Neural cell (in vitro differentiated cells): ENCODE results near the gene HARS1. TPM values are rescaled to one million over a fixed set of nuclear protein-coding genes. Genes with fewer than 3 reads are reported as not detected.
"Not testable (repeated sequence)": the region's sequence is repeated elsewhere in the genome, so short reads cannot be mapped to it uniquely, and the experiment has no call there.

Experiments
- H2AFZ ChIP-seq: fragments of 200-600, 300-800 bp; sonication (generic), shearing (Covaris generic); 2 replicates; pipeline ENCODE4 v1.6.0; 2014; ENCODE audit warnings: low read depth, mild to moderate bottlenecking, antibody characterized with exemption, low read length, moderate library complexity
- H3F3A ChIP-seq: fragments of 200-600 bp; shearing (Covaris generic); 2 replicates; pipeline ENCODE4 v1.6.1; 2016; ENCODE audit warnings: mild to moderate bottlenecking, moderate library complexity, mixed read lengths, antibody characterized with exemption, low read length; ENCODE audit not compliant: insufficient read depth, poor library complexity, severe bottlenecking
- H3K27ac ChIP-seq: fragments of 200-600, 300-800 bp; sonication (generic), shearing (Covaris generic); 2 replicates; pipeline ENCODE4 v1.5.1; 2014; ENCODE audit warnings: mild to moderate bottlenecking, low read length, moderate library complexity
- H3K27me3 ChIP-seq: fragments of 300-800, 200-600 bp; sonication (generic), shearing (Covaris generic); 2 replicates; pipeline ENCODE4 v1.6.0; 2014; ENCODE audit warnings: mild to moderate bottlenecking, low read depth, low read length, moderate library complexity; ENCODE audit not compliant: insufficient read depth
- H3K36me3 ChIP-seq: fragments of 300-800, 200-600 bp; sonication (generic), shearing (Covaris generic); 2 replicates; pipeline ENCODE4 v1.5.1; 2014; ENCODE audit warnings: mild to moderate bottlenecking, antibody characterized with exemption, low read length, moderate library complexity; ENCODE audit not compliant: insufficient read depth
- H3K4me2 ChIP-seq: fragments of 300-800, 200-600 bp; sonication (generic), shearing (Covaris generic); 2 replicates; pipeline ENCODE4 v1.6.0; 2014; ENCODE audit warnings: mild to moderate bottlenecking, low read length
- H3K4me3 ChIP-seq: fragments of 300-800, 200-600 bp; sonication (generic), shearing (Covaris generic); 2 replicates; pipeline ENCODE4 v1.5.1; 2014; ENCODE audit warnings: mild to moderate bottlenecking, low read length, moderate library complexity
- H3K79me2 ChIP-seq: fragments of 200-600 bp; shearing (Covaris generic); replicated peaks from 2 replicates; pipeline ENCODE4 v1.6.0; 2014; ENCODE audit warnings: mild to moderate bottlenecking, low read length, moderate library complexity; ENCODE audit not compliant: insufficient read depth
- H3K9ac ChIP-seq: fragments of 300-800, 200-600 bp; sonication (generic), shearing (Covaris generic); 2 replicates; pipeline ENCODE4 v1.6.1; 2016; ENCODE audit warnings: mild to moderate bottlenecking, low read length, mixed read lengths
- H3K9me2 ChIP-seq: fragments of 200-600 bp; shearing (Covaris generic); 2 replicates; pipeline ENCODE4 v1.6.1; 2016; ENCODE audit warnings: mild to moderate bottlenecking, low read length, mixed read lengths; ENCODE audit not compliant: insufficient read depth
- H3K9me3 ChIP-seq: fragments of 200-600, 300-800 bp; sonication (generic), shearing (Covaris generic); 2 replicates; pipeline ENCODE4 v1.6.1; 2016; ENCODE audit warnings: mild to moderate bottlenecking, mixed run types, low read length, moderate library complexity, mixed read lengths
- H4K20me1 ChIP-seq: fragments of 200-600 bp; shearing (Covaris generic); 2 replicates; pipeline ENCODE4 v1.6.1; 2016; ENCODE audit warnings: mild to moderate bottlenecking, mixed run types; ENCODE audit not compliant: insufficient read depth
- CTCF ChIP-seq: fragments of 450-650 bp; IDR thresholded peaks from 2 replicates; pipeline ENCODE4 v1.5.1; 2014; ENCODE audit warnings: antibody characterized with exemption, mild to moderate bottlenecking, moderate library complexity; ENCODE audit not compliant: poor library complexity, severe bottlenecking
- EP300 ChIP-seq: fragments of 450-650 bp; conservative IDR thresholded peaks from 2 replicates; pipeline ENCODE4 v1.6.1; 2014; ENCODE audit warnings: antibody characterized with exemption, mild to moderate bottlenecking, moderate library complexity; ENCODE audit not compliant: poor library complexity, severe bottlenecking
- EZH2 ChIP-seq: fragments of 200-600, 300-800 bp; shearing (Covaris generic), sonication (generic); IDR thresholded peaks from 2 replicates; pipeline ENCODE4 v1.6.1; 2014; ENCODE audit warnings: antibody characterized with exemption, low read length, borderline replicate concordance, mild to moderate bottlenecking; ENCODE audit not compliant: insufficient read depth, poor library complexity, severe bottlenecking
- MXI1 ChIP-seq: fragments of 450-650 bp; conservative IDR thresholded peaks from 2 replicates; pipeline ENCODE4 v1.6.1; 2014; ENCODE audit warnings: antibody characterized with exemption, mild to moderate bottlenecking; ENCODE audit not compliant: poor library complexity, severe bottlenecking
- POLR2AphosphoS5 ChIP-seq: IDR thresholded peaks from 2 replicates; pipeline ENCODE4 v1.6.1; 2012
- RAD21 ChIP-seq: fragments of 450-650 bp; conservative IDR thresholded peaks from 2 replicates; pipeline ENCODE4 v1.6.1; 2014; ENCODE audit warnings: antibody characterized with exemption, mild to moderate bottlenecking, moderate library complexity
- REST ChIP-seq: IDR thresholded peaks from 2 replicates; pipeline ENCODE4 v1.6.1; 2012; ENCODE audit warnings: borderline replicate concordance
- SMC3 ChIP-seq: fragments of 450-650 bp; conservative IDR thresholded peaks from 2 replicates; pipeline ENCODE4 v1.6.1; 2014; ENCODE audit warnings: antibody characterized with exemption, mild to moderate bottlenecking, moderate library complexity; ENCODE audit not compliant: poor library complexity
- TAF1 ChIP-seq: IDR thresholded peaks from 2 replicates; pipeline ENCODE4 v1.6.1; 2012; ENCODE audit warnings: low read depth
- polyA plus RNA-seq: library from polyadenylated mRNA; depleted of rRNA; stranded (reverse); fragments of >200 nt; gene quantifications from 2 replicates; pipeline ENCODE4 v1.2.3, GENCODE V29; 2014

HARS1 gene
- polyA plus RNA-seq, 1 donor from 2014 or later: 80.2 TPM

- no peak for TF ChIP-seq POLR2AphosphoS5
- no peak for TF ChIP-seq EP300
- no peak for TF ChIP-seq EZH2
- no peak for TF ChIP-seq SMC3
- TF ChIP-seq MXI1: no peak
- Histone ChIP-seq H3K79me2 (no peaks in the 10 kb centered on the region), H2AFZ (no peak overlapping the region), H3K27ac (no peak overlapping the region), H3K9ac (no peak overlapping the region), H3K9me3 (no peaks in the 10 kb centered on the region), H4K20me1 (no peaks in the 10 kb centered on the region), H3K27me3 (no peaks in the 10 kb centered on the region), H3K4me3 (no peak overlapping the region), H3K36me3 (no peaks in the 10 kb centered on the region), H3K4me2 (no peak overlapping the region), H3F3A (no peaks in the 10 kb centered on the region), H3K9me2 (no peaks in the 10 kb centered on the region)
Observed at GRCh38 chr5:140718266-140718592, 27.1 kb upstream of the HARS1 start.

GRCh38 chr5:140716238-140716637 lies 25.1 kb upstream of the HARS1 start:
- not testable (repeated sequence) for H2AFZ ChIP-seq, H3K9ac ChIP-seq, H3K27ac ChIP-seq, H3K27me3 ChIP-seq, H3K4me2 ChIP-seq, H3K9me2 ChIP-seq, H4K20me1 ChIP-seq, H3K36me3 ChIP-seq, H3F3A ChIP-seq, H3K79me2 ChIP-seq, H3K4me3 ChIP-seq, H3K9me3 ChIP-seq

- no peak overlapping the region for H3K27ac ChIP-seq
- H3K36me3 ChIP-seq: no peaks in the 10 kb centered on the region
- H3K9me2 ChIP-seq: no peaks in the 10 kb centered on the region
- H3K4me3 ChIP-seq: no peak overlapping the region
- H3K4me2 ChIP-seq: no peak overlapping the region
- H4K20me1 ChIP-seq: no peaks in the 10 kb centered on the region
- no peaks in the 10 kb centered on the region for H3K9me3 ChIP-seq
- H3K9ac ChIP-seq: no peak overlapping the region
- no peaks in the 10 kb centered on the region for H3F3A ChIP-seq
- H2AFZ ChIP-seq: no peak overlapping the region
- H3K79me2 ChIP-seq: no peaks in the 10 kb centered on the region
- TF ChIP-seq POLR2AphosphoS5 (no peak), SMC3 (no peak), MXI1 (no peak), RAD21 (no peak), EZH2 (no peak), TAF1 (no peak), CTCF (no peak), REST (no peak), EP300 (no peak)
- H3K27me3 ChIP-seq: no peaks in the 10 kb centered on the region
Observed at GRCh38 chr5:140713562-140714094, 22.5 kb upstream of the HARS1 start.
